ENCODE measurements around the gene GABRG3.

Gene GABRG3

DNA sequence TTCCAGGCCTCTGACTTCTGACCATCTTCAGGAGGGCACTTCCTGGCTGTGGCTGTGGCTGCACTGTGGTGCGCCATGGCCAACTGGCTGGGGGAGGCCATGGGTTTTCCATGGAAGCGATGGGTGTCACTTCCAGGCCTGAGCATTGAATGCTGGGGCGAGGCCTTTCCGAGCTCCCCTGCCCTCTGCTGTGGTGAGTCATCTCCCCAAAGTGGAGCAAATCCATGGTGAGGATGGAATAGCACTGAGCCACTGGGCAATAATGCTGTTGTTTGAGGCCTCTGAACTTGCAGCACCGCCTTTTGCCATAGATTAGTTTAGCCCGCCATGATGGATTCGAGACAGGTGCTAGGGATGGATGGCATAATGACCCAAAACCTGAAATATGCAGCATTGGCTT lies 155.5 kb downstream of the GABRG3 start:
- no peak overlapping the region for H3K4me3 ChIP-seq (ENCODE audit: low read length)
- no peak for TF ChIP-seq ZNF274 (IDR thresholded peaks at IDR 0.05; ENCODE audit: low read depth, low read length)

DNA sequence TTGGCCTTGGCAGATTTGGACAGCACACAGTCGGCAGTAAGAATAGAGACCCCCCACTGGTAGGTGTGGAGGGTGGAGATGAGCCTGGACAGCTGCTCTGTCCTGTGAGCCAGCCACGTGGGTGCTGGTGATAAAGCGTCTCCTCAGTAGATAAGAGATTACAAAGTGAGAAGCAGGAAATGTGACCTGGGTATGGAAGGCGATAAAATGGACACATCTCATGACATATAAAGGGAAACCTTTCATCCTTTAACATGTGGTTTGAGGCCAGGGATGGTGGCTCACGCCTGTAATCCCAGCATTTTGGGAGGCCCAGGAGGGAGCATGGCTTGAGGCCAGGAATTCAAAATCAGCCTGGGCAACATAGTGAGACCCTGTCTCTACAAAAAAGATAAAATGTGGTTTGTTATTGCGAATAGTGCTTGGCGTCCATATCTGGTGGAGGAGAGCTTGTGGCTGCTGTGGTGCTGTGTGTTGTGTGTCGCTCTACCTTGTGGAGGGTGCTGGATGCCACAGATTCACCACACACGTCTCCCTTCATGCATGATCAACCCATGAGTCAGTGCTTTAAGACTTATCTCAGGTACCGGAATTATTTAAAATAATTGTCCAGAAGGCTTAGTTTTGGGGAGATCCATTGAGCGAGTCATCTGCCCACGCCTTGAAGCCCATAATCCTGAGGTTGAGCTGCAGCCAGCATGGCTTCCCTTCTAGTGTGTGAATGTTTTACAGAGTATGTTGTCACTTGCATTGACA lies 157.0 kb downstream of the GABRG3 start:
- no peak overlapping the region for H3K4me3 ChIP-seq (ENCODE audit: low read length)
- no peak for TF ChIP-seq ZNF274 (IDR thresholded peaks at IDR 0.05; ENCODE audit: low read depth, low read length)

DNA sequence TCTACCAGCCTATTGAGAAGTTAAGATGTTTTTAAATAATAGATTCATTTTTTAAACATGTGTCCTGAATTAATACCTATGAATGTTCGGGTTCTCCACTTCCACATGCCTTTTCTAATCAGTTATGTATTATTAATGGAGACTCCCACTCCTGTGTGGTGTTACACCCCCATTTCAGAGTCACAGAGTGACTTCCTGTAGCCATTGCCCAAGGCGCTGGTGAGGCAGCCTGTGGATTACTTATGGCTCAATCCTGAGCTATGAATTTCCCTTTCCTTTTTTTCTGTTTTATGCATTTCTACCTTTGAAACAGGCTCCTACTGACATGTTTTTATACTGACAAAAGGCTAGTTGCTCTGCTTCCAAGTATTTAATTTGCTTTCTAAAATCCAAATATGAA lies 162.3 kb downstream of the GABRG3 start:
- H3K4me3 ChIP-seq (ENCODE audit: low read length), result no peak overlapping the region
- TF ChIP-seq ZNF274 (IDR thresholded peaks at IDR 0.05; ENCODE audit: low read depth, low read length), result no peak

DNA sequence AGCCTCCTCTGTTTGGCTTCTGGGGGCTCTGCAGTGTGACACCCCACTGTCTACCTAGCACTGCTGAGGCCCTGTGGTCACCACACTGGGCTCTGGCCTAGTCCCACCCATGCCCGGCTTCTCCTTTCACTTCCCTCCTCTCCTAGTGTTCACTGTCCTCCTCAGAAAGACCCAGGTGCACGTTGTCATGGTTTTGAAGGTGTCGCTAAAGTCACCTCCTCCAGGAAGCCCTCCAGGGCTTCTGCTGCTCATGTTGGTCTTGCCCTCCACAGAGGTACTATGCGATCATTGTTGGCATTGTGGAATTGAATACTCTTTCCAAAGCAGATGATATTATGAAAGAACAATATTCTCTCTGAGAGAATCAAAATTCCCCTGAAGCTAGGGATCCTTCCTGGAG lies 163.5 kb downstream of the GABRG3 start:
- TF ChIP-seq ZNF274 (IDR thresholded peaks at IDR 0.05; ENCODE audit: low read depth, low read length), result no peak
- no peak overlapping the region for H3K4me3 ChIP-seq (ENCODE audit: low read length)

DNA sequence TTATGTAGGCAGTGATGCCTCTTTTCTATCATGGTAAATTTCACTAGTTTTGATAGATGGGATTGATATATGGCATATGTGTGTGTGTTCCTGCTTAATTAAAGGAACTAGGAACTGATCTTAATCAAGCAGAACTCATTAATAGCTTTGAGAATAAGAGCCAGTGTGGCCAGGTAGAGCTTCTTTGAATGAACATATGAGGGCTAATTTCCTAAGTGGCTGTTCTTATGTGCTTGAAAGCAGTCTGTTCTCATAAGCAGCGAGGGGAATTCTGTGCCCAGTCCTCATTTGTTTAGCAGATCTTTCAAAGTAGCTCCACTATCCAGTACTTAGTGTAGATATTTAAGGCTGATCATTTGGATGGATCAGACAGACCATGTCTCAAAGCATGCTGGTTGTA lies 164.2 kb downstream of the GABRG3 start:
- TF ChIP-seq ZNF274 (IDR thresholded peaks at IDR 0.05; ENCODE audit: low read depth, low read length), result no peak
- H3K4me3 ChIP-seq (ENCODE audit: low read length), result no peak overlapping the region

DNA sequence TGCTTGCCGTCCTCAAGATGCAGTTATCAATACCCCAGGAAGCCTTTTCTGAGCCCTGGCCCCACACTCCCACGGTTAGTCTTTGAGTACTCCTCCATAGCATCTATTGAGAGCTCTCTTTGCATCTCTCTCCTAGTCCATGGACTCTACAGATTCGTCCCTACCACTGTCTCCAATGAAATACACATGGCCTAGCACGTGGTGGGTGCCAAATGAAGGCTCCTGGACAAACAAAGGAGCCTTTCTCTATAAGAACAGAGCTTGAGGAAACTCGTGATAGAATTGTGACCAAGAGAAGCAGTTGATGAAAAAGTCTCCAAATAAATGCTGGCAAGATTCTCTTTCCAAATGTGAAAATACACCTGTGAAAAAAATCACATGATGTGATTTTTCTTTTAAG lies 166.1 kb downstream of the GABRG3 start:
- no peak for TF ChIP-seq ZNF274 (IDR thresholded peaks at IDR 0.05; ENCODE audit: low read depth, low read length)
- no peak overlapping the region for H3K4me3 ChIP-seq (ENCODE audit: low read length)

DNA sequence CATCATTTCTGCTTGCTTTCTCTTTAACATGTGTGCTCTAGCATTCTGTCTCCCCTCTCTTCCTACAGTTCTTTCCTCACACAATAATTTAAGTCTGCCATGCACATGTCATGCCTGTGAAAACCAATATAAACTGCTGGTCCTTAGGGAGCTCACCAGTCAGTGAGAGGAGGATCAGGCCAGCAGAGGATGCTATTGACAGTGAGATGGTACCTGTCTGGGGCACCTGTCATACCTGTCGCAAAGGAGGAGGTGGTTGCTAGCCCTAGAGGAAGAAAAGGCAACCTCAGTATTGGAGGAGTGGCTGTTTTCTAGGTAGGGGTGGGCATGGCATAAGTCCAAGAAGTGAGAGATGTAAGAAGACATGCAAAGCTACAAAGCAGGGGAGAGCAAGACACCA lies 194.6 kb downstream of the GABRG3 start:
- no peak for TF ChIP-seq ZNF274 (IDR thresholded peaks at IDR 0.05; ENCODE audit: low read depth, low read length)
- H3K4me3 ChIP-seq (ENCODE audit: low read length), result no peak overlapping the region

DNA sequence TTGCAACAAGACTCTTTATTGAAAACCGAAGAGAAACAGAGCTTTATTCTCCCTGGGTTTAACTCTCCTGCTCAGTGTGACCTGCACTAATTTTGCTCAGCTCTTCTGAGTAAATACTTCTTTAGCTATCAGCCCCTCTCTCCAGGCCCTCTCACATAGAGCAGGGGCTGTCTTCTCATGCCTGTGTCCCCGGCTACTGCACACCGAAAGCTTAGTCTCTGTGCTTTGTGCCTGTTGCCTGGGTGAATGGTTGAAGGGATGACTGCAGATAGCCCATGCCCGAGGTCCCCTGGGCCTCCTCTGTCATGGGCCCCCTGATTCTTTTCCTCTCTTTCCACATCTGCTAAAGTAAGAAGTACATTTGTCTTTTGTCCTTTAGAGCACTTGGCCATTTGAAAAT lies 195.9 kb downstream of the GABRG3 start:
- TF ChIP-seq ZNF274 (IDR thresholded peaks at IDR 0.05; ENCODE audit: low read depth, low read length), result no peak
- no peak overlapping the region for H3K4me3 ChIP-seq (ENCODE audit: low read length)

DNA sequence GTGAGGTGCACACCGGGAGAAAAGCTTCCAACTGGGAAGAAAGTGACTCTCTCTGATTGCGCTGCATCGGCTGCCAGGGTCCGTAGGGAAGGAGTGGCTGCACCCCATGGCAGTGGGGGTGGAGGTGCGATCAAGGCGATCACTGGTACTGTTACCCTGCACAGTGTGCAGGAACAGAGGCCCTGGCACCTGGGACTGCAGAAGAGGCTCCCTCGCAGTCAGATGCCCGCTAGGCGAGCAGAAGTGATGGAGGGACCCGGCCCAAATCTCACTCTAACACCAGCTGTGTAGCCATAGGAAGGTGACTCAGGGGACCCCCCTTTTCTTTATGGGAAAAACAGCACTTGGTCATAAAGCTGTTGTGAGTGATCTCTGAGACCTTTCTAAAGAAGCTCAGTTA lies 196.8 kb downstream of the GABRG3 start:
- no peak for TF ChIP-seq ZNF274 (IDR thresholded peaks at IDR 0.05; ENCODE audit: low read depth, low read length)
- no peak overlapping the region for H3K4me3 ChIP-seq (ENCODE audit: low read length)

DNA sequence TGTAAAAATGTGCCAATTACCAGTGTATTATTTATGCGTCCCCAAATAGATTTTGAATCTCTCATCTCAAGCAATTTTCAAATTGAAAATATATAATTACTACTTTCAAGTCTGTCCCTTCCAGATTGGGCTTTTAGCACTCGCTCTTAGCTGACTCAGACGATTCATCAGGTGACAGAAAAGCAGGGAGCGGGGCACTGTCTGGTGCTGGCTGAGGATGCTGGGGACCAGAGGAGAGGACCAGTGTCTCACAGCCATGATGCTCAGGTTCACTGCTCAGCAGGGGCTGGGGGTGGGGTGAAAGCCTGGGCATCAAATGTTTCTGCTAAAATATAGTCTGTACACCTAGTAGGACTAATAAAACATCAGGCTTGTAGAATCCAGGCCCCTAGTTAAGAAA lies 199.9 kb downstream of the GABRG3 start:
- no peak overlapping the region for H3K4me3 ChIP-seq (ENCODE audit: low read length)
- TF ChIP-seq ZNF274 (IDR thresholded peaks at IDR 0.05; ENCODE audit: low read depth, low read length), result no peak

DNA sequence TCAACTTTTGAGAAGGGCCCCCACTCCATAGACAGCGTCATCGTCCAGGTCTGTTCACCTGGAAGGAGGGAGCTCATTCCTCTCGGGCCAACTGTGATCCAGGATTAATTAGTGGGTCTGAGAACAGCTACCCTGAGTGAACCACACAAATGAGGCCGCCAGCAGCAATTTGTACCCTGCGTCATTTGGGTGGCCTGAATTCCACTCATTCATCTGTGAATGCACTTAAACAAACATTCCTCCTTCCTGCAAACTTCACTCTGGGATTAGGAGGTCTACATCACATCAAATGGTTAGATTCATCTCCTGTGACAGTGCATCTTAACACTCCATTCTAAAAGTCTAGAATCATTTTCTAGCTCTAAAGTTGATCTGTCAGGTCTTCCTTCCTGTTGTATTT lies 201.8 kb downstream of the GABRG3 start:
- H3K4me3 ChIP-seq (ENCODE audit: low read length), result no peak overlapping the region
- TF ChIP-seq ZNF274 (IDR thresholded peaks at IDR 0.05; ENCODE audit: low read depth, low read length), result no peak

DNA sequence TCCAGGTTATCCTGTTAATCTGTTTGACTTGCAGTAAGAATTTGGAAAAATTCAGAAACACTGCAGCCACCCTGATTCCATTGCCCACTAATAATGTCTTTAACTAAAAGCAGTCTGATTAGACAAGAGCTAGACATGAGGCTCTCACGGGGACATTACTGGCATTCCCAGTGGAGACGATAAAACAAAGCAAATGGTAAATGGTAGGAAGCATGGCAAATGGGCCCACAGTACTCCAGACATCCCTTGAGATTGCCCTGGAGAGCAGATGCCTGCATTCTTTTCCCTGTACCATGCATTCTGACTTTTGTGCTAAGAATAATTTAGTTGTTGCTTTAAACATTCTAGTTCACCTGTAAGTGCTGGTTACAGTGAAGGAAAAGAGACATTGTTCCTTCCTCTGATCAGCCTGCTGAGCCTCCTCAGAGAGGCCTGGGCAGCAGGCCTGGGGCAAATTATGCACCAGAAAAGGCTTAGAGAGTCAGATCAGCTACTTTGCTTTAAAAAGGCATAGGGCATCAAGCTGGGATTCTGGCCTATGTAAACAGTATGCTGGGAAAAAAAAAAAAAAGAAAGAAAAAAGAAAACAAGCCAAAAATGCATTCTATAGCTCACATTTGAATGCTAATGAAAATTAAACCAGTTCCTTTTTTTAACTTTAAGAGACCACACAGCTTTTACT lies 204.6 kb downstream of the GABRG3 start:
- no peak overlapping the region for H3K4me3 ChIP-seq (ENCODE audit: low read length)
- TF ChIP-seq ZNF274 (IDR thresholded peaks at IDR 0.05; ENCODE audit: low read depth, low read length), result no peak

DNA sequence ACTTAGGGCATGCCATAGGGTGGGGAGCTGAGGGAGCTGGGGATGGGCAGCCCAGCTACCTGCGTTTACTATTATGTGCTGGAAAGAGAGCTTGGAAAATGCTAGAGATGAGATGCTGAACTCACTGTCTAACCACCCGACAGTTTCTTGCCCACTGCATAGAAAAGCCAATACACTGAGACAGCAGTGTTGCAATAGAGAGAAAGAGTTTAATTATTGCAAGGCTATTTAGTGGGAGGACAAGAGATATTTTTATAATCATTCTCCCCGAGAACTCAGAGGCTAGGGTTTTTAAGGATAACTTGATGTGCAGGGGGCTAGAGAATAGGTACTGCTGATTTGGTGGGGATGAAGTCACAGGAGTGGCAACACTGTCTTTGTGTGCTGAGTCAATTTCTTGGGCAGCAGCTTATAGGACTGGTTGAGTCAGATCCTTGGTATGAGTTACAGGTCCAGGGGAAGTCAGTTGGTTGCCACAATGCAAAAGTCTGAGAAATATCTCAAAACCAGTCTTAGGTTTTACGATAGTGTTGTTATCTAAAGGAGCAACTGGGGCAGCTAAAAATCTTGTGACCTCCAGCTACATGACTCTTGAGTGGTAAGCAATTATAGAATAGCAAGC lies 205.9 kb downstream of the GABRG3 start:
- no peak overlapping the region for H3K4me3 ChIP-seq (ENCODE audit: low read length)
- no peak for TF ChIP-seq ZNF274 (IDR thresholded peaks at IDR 0.05; ENCODE audit: low read depth, low read length)

DNA sequence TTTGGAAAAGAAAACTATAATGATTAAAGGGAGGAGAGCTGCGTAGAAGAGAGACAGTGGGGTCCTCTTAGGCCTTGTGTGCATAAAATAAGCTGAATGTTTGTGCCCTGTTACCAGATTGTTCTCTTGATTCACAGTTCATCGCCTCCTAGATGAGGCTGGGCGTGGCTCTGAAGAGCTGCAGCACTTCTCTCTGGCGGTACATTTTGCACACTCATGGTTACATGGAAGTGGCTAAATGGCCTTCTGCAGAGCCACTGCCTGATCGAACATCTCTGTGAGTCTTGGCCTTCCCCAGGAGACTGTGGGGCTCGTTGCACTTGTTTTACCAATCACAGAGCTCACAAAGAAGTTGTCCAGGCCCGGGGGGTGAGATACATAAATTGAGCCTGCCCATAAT lies 208.8 kb downstream of the GABRG3 start:
- H3K4me3 ChIP-seq (ENCODE audit: low read length), result no peak overlapping the region
- TF ChIP-seq ZNF274 (IDR thresholded peaks at IDR 0.05; ENCODE audit: low read depth, low read length), result no peak

DNA sequence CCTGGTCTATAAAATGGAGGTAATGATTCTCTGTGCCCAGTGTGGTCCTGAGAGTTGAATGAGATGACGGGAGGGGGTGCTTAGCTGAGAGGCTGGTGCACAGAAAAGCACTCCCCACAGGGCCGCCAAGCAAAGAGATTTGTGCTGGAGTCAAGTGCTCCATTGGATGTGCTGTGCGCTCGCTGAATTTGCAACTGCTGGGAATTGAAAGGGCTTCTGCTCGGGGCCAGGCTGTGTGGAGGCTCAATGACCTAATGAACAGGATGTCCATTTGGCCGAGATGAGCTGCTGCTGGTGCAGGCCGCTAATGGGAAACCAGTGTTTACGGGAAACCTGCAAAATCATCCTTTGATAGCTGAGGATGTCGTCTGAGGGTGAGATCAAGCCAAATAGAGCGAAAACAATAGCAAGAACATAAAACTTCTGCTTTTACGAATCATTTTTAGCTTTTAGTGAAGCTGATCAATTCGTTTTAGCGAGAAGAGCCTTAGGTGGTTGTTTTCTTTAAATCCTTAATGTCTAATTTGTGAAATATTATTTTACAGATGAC lies 211.7 kb downstream of the GABRG3 start:
- no peak overlapping the region for H3K4me3 ChIP-seq (ENCODE audit: low read length)
- no peak for TF ChIP-seq ZNF274 (IDR thresholded peaks at IDR 0.05; ENCODE audit: low read depth, low read length)

Measured in GM08714 (cell line).